ENCODE data around the gene ZBTB7C.

- TF ChIP-seq ZNF622 (IDR thresholded peaks at IDR 0.05) (no peak), EZH2 (IDR thresholded peaks at IDR 0.05; ENCODE audit: borderline replicate concordance, control insufficient read depth, low read depth, low read length) (no peak)
- TF ChIP-seq, protein P1, sequence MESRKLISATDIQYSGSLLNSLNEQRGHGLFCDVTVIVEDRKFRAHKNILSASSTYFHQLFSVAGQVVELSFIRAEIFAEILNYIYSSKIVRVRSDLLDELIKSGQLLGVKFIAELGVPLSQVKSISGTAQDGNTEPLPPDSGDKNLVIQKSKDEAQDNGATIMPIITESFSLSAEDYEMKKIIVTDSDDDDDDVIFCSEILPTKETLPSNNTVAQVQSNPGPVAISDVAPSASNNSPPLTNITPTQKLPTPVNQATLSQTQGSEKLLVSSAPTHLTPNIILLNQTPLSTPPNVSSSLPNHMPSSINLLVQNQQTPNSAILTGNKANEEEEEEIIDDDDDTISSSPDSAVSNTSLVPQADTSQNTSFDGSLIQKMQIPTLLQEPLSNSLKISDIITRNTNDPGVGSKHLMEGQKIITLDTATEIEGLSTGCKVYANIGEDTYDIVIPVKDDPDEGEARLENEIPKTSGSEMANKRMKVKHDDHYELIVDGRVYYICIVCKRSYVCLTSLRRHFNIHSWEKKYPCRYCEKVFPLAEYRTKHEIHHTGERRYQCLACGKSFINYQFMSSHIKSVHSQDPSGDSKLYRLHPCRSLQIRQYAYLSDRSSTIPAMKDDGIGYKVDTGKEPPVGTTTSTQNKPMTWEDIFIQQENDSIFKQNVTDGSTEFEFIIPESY (IDR thresholded peaks at IDR 0.05) = no peak
These were observed 4.3 kb downstream of the ZBTB7C start for GRCh38 chr18:48404716-48405507.

Data from GM12878 (cell line).